Endothelial cell (in vitro differentiated cells): ENCODE data around the gene NR2F1-AS1. TPM values are rescaled to one million over a fixed set of nuclear protein-coding genes. Genes with fewer than 3 reads are reported as not detected.
A peak's percentile ranks its signal among the peaks of the same experiment; 100 is the strongest.

ENCODE experiments used
- DNase-seq: peaks from one replicate; pipeline ENCODE4 v3.0.0; 2021; ENCODE audit warnings: low spot score
- H3K27ac Mint-ChIP-seq: one replicate; pipeline ENCODE4 v1.8.0; 2021; ENCODE audit warnings: mixed read lengths, inconsistent platforms; ENCODE audit not compliant: unreplicated experiment
- H3K27me3 Mint-ChIP-seq: one replicate; pipeline ENCODE4 v1.8.0; 2021; ENCODE audit warnings: mild to moderate bottlenecking, moderate library complexity, mixed read lengths, inconsistent platforms; ENCODE audit not compliant: unreplicated experiment
- H3K36me3 Mint-ChIP-seq: one replicate; pipeline ENCODE4 v1.8.0; 2021; ENCODE audit warnings: mild to moderate bottlenecking, low read depth, mixed read lengths, inconsistent platforms; ENCODE audit not compliant: unreplicated experiment
- H3K4me1 Mint-ChIP-seq: one replicate; pipeline ENCODE4 v1.8.0; 2021; ENCODE audit warnings: mild to moderate bottlenecking, mixed read lengths, inconsistent platforms; ENCODE audit not compliant: unreplicated experiment
- H3K4me3 Mint-ChIP-seq: one replicate; pipeline ENCODE4 v1.8.0; 2021; ENCODE audit warnings: mild to moderate bottlenecking, mixed read lengths, inconsistent platforms; ENCODE audit not compliant: unreplicated experiment
- H3K9me3 Mint-ChIP-seq: one replicate; pipeline ENCODE4 v1.8.0; 2021; ENCODE audit warnings: mixed read lengths, inconsistent platforms; ENCODE audit not compliant: unreplicated experiment
- total RNA-seq: library from RNA; stranded (reverse); fragmentation: NEBNext Ultra II Directional; extraction: Animal tissue kit (Norgen Biotek cat#: 25700); gene quantifications from one replicate; pipeline ENCODE4 v1.2.1, GENCODE V29; 2021; ENCODE audit not compliant: unreplicated experiment
- TF ChIP-seq, protein P1 (sequence below): fragments of 200-600 bp; sonication (generic); IDR thresholded peaks from one replicate; pipeline ENCODE4 v1.5.0; 2021; ENCODE audit warnings: antibody characterized with exemption; ENCODE audit not compliant: unreplicated experiment

Gene NR2F1-AS1
- total RNA-seq, 1 donor from 2014 or later: 6.4 TPM

DNA sequence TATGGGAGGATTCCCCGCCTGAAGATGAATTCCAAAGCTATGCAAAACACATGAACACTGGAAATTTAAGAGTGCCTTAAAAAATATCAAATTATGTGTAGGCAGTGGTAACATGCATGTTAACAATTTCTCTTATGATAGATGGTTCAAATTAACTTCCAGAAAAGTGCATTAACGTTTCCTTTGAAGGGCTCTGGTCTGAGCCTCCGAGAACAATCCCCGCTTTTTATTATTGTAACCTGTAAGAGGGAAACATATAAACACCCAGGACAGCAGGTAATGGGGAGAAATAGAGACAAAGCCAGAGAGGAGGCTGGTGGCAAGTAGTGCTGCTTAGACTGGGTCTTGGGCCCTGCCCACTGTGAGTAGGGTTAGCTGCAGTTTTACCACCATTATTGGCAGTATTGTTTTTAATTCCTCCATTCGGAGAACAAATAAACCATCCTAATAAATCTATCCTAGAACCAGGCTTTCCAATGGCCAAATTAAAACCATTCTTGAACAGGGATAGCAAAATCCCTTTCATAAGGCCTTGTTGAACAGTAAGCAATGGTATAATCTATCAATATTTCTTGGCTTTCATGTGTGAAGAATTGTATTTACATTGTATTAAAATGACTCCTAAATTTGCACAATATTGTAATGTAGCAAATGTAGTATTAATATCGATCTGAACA is 8.3 kb upstream of the NR2F1-AS1 start:
- Mint-ChIP-seq H3K36me3 (peaks cover 11% of the 10 kb centered on the region), H3K27ac (no peak overlapping the region), H3K4me1 (peaks cover 23% of the 10 kb centered on the region), H3K27me3 (peaks cover 40% of the 10 kb centered on the region), H3K4me3 (no peak overlapping the region), H3K9me3 (no peaks in the 10 kb centered on the region)
- TF ChIP-seq, protein P1, sequence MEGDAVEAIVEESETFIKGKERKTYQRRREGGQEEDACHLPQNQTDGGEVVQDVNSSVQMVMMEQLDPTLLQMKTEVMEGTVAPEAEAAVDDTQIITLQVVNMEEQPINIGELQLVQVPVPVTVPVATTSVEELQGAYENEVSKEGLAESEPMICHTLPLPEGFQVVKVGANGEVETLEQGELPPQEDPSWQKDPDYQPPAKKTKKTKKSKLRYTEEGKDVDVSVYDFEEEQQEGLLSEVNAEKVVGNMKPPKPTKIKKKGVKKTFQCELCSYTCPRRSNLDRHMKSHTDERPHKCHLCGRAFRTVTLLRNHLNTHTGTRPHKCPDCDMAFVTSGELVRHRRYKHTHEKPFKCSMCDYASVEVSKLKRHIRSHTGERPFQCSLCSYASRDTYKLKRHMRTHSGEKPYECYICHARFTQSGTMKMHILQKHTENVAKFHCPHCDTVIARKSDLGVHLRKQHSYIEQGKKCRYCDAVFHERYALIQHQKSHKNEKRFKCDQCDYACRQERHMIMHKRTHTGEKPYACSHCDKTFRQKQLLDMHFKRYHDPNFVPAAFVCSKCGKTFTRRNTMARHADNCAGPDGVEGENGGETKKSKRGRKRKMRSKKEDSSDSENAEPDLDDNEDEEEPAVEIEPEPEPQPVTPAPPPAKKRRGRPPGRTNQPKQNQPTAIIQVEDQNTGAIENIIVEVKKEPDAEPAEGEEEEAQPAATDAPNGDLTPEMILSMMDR: no peak
- DNase-seq: no peak

DNA sequence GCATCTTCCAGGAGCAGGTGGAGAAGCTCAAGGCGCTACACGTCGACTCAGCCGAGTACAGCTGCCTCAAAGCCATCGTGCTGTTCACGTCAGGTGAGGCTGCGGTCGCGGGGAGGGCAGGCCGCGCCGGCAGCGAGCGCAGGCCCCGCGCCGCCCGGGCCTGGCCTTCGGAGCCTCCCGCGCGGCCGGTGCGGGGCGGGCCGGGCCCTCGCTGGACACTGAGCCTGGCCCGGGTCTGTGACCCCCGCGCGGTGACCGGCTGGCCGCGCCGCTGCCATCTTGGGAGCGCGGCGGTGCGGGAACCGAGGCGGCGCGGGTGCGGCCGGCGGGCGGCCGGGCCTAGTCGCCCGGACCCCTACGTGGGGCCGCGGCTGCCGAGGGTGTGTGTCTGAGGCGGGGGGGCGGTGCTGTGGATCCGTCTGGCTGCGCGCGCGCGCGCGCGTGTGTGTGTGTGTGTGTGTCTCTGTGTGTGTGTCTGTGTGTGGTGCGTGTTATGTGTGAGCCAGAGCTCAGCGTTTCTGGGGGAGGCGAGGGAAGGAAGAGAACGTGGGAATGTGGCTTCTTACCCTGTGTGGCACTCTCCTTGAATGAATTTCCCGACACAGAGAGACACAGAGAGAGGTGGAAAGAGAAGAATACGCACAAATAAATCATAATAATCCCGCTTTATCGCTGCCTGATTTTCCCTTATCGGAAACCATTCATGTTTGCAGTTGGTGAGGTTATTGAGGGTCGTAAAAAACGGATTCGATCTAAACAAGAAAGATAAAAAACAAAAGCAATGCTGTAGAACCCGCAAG is 7.5 kb upstream of the NR2F1-AS1 start:
- Mint-ChIP-seq H3K27me3 (peaks cover 35% of the 10 kb centered on the region), H3K27ac (no peak overlapping the region), H3K9me3 (no peaks in the 10 kb centered on the region)

DNA sequence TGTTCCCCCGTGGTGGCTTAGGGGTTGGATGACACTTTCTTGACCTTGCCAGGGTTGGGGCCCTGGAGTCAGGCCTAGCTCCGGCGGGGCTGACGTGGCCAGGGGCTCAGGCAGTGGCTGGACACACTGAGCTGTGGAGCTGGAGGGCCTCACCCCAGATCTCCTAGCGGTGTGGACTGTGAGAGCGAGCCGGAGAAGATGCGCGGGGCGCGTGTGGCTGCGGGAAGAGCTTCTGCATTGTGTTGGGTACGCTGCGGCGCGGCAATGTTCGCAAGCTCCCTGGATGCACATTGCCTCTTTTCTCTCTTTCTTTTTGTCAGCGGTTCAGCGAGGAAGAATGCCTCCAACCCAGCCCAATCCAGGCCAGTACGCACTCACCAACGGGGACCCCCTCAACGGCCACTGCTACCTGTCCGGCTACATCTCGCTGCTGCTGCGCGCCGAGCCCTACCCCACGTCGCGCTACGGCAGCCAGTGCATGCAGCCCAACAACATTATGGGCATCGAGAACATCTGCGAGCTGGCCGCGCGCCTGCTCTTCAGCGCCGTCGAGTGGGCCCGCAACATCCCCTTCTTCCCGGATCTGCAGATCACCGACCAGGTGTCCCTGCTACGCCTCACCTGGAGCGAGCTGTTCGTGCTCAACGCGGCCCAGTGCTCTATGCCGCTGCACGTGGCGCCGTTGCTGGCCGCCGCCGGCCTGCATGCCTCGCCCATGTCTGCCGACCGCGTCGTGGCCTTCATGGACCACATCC is 6.8 kb upstream of the NR2F1-AS1 start:
- no peaks in the 10 kb centered on the region for H3K9me3 Mint-ChIP-seq
- TF ChIP-seq, protein P1: no peak
- peaks cover 17% of the 10 kb centered on the region for H3K4me1 Mint-ChIP-seq
- H3K4me3 Mint-ChIP-seq: peak overlapping the region; percentile 71
- no peak for DNase-seq
- peaks cover 11% of the 10 kb centered on the region for H3K36me3 Mint-ChIP-seq
- H3K27ac Mint-ChIP-seq: no peak overlapping the region
- peaks cover 30% of the 10 kb centered on the region for H3K27me3 Mint-ChIP-seq

More for the DNA sequence above, 7.5 kb upstream of the NR2F1-AS1 start:
- H3K36me3 Mint-ChIP-seq: peaks cover 11% of the 10 kb centered on the region
- H3K4me1 Mint-ChIP-seq: peaks cover 18% of the 10 kb centered on the region
- H3K4me3 Mint-ChIP-seq: peak overlapping the region; percentile 65
- no peak for DNase-seq
- TF ChIP-seq, protein P1: no peak

DNA sequence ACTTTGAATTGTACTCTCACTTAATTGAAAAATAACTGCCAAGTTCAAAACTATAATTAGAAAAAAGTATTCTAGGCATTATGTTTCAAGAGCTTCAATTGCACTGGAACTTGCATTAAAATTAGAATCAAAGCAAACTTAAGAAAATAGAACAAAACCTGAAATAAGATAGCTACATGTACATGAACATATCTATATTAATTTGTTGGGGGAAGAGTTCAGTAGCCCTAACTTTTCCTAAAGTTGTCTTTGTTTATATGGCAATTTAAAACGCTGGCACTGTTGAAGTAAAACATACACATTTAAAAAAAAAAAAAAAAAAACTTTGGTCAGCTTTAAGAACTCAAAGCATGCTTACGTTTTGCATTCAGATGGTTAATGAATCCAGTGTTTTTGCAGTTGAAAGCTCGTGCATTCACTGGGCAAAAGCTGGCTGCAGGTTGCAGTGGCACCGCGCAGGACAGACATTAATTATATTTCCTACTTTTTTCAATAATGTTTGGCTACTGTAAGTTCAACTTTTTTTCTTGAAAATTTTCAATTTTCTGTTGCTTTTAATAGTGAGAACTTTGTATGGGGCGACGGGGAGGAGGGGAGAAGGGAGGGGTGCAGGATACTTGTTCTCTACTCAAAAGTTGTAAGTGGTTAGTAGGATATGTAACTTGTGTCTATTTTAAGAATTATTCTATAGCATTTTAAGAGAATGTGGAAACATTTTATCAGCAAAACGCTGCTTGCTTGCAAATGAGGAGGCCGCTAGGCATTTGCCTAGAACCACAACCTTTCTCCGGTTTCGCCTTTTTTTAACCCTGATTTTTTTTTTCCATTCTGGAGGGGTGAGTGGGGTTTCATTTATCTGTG is 5.9 kb upstream of the NR2F1-AS1 start:
- Mint-ChIP-seq H3K27ac (no peak overlapping the region), H3K4me1 (peaks cover 17% of the 10 kb centered on the region), H3K36me3 (peaks cover 11% of the 10 kb centered on the region), H3K27me3 (peaks cover 27% of the 10 kb centered on the region), H3K4me3 (peak overlapping the region; percentile 71), H3K9me3 (no peaks in the 10 kb centered on the region)
- no peak for DNase-seq
- TF ChIP-seq, protein P1: no peak
